Tibial artery (tissue), 4 donors: ENCODE measurements around the gene ZNF558.

Source experiments
- DNase-seq, 2 donors: peaks; one replicate each; pipeline ENCODE4 v3.0.0-alpha.2; 2019
- H3K27ac ChIP-seq, 2 donors: fragments of 200-600 bp; sonication (generic) in 1 of 2; 1 replicate in 1 of 2; 2 replicates in 1 of 2; pipeline ENCODE4 v1.5.1; 2018 to 2019; ENCODE audit warnings: mild to moderate bottlenecking in 1 of 2
- H3K27me3 ChIP-seq, 2 donors: fragments of 200-600 bp; sonication (generic) in 1 of 2; one replicate each; pipeline versions ENCODE4 v1.5.1 to v1.6.0; 2016 to 2019
- H3K36me3 ChIP-seq, 3 donors: fragments of 200-600 bp; sonication (generic) in 2 of 3; one replicate each; pipeline ENCODE4 v1.5.1; 2016 to 2019; ENCODE audit warnings: mild to moderate bottlenecking in 2 of 3
- H3K4me1 ChIP-seq, 4 donors: fragments of 200-600 bp; sonication (generic) in 2 of 4; 1 replicate in 3 of 4; 2 replicates in 1 of 4; pipeline ENCODE4 v1.5.1; 2016 to 2019
- H3K4me3 ChIP-seq, 2 donors: fragments of 200-600 bp; sonication (generic) in 1 of 2; 1 replicate in 1 of 2; 2 replicates in 1 of 2; pipeline ENCODE4 v1.5.1; 2018 to 2019; ENCODE audit warnings: mild to moderate bottlenecking in 2 of 2
- H3K9me3 ChIP-seq, 3 donors: fragments of 200-600 bp; sonication (generic) in 1 of 3; one replicate each; pipeline ENCODE4 v1.5.1; 2016 to 2019
- CTCF ChIP-seq, 2 experiments: fragments of 200-600 bp in 1 of 2; fragments of 450-650 bp in 1 of 2; IDR thresholded peaks; one replicate each; pipeline ENCODE4 v1.5.1; 2017 to 2019; ENCODE audit warnings: antibody characterized with exemption in 2 of 2, mild to moderate bottlenecking in 1 of 2, moderate library complexity in 1 of 2
- intact Hi-C: fragments of 100-400 bp; cut with DNase I; formaldehyde crosslinking; loops from one replicate; pipeline ENCODE4 v1.15.0; 2023; ENCODE audit warnings: low total_unique reads

Gene ZNF558

GRCh38 chr19:8835446-8835845 lies 3.3 kb upstream of the ZNF558 start:
- no peak for DNase-seq
- H3K36me3 ChIP-seq, result peaks cover 0 to 5% (median under 1%) of the 10 kb centered on the region in 3 donors
- intact Hi-C loops, result no loop called here
- H3K27me3 ChIP-seq, result no peaks in the 10 kb centered on the region
- H3K4me3 ChIP-seq, result no peak overlapping the region
- no peak for TF ChIP-seq CTCF (IDR thresholded peaks at IDR 0.05)
- peaks cover 0 to 11% (median 7%) of the 10 kb centered on the region in 4 donors for H3K4me1 ChIP-seq
- no peak overlapping the region for H3K27ac ChIP-seq
- no peaks in the 10 kb centered on the region for H3K9me3 ChIP-seq

GRCh38 chr19:8831832-8832131 lies 322 bp downstream of the ZNF558 start:
- TF ChIP-seq CTCF (IDR thresholded peaks at IDR 0.05), result no peak
- Histone ChIP-seq H3K27ac (peak overlapping the region; percentile 86 to 96), H3K4me1 (peaks cover 0 to 11% (median 7%) of the 10 kb centered on the region in 4 donors), H3K9me3 (no peaks in the 10 kb centered on the region), H3K4me3 (peak overlapping the region; percentile 61 to 90), H3K36me3 (peaks cover 4 to 38% (median 35%) of the 10 kb centered on the region in 3 donors), H3K27me3 (no peaks in the 10 kb centered on the region)
- no peak for DNase-seq
- intact Hi-C loops, result no loop called here

- peak overlapping the region; percentile 61 to 90 for H3K4me3 ChIP-seq
- H3K27ac ChIP-seq, result peak overlapping the region; percentile 86 to 96
- intact Hi-C loops, result no loop called here
Measured at GRCh38 chr19:8831373-8831772, 731 bp downstream of the ZNF558 start.

GRCh38 chr19:8827277-8827676 lies 4.8 kb downstream of the ZNF558 start:
- Histone ChIP-seq H3K27me3 (no peaks in the 10 kb centered on the region), H3K4me3 (no peak overlapping the region), H3K4me1 (peaks cover 0 to 11% (median 7%) of the 10 kb centered on the region in 4 donors), H3K36me3 (peaks cover 46 to 81% (median 77%) of the 10 kb centered on the region in 3 donors), H3K27ac (no peak overlapping the region), H3K9me3 (peaks cover 0 to 7% (median 5%) of the 10 kb centered on the region in 3 donors)
- intact Hi-C loops, result no loop called here
- no peak for DNase-seq
- TF ChIP-seq CTCF (IDR thresholded peaks at IDR 0.05), result no peak

More at GRCh38 chr19:8831373-8831772, 731 bp downstream of the ZNF558 start:
- TF ChIP-seq CTCF (IDR thresholded peaks at IDR 0.05), result no peak
- peaks cover 8 to 43% (median 39%) of the 10 kb centered on the region in 3 donors for H3K36me3 ChIP-seq
- no peak for DNase-seq
- H3K4me1 ChIP-seq, result peaks cover 0 to 11% (median 7%) of the 10 kb centered on the region in 4 donors
- no peaks in the 10 kb centered on the region for H3K27me3 ChIP-seq
- H3K9me3 ChIP-seq, result no peaks in the 10 kb centered on the region

GRCh38 chr19:8826371-8826770 lies 5.7 kb downstream of the ZNF558 start:
- intact Hi-C loops, result no loop called here
- no peak overlapping the region for H3K4me3 ChIP-seq
- H3K27ac ChIP-seq, result no peak overlapping the region
- H3K4me1 ChIP-seq, result peaks cover 0 to 6% (median 4%) of the 10 kb centered on the region in 4 donors
- no peak for TF ChIP-seq CTCF (IDR thresholded peaks at IDR 0.05)
- H3K27me3 ChIP-seq, result no peaks in the 10 kb centered on the region
- no peak for DNase-seq
- H3K36me3 ChIP-seq, result peaks cover 55 to 91% (median 86%) of the 10 kb centered on the region in 3 donors
- H3K9me3 ChIP-seq, result peaks cover 0 to 9% (median 5%) of the 10 kb centered on the region in 3 donors

GRCh38 chr19:8821748-8822241 lies 10.3 kb downstream of the ZNF558 start:
- no peak for TF ChIP-seq CTCF (IDR thresholded peaks at IDR 0.05)
- Histone ChIP-seq H3K4me3 (no peak overlapping the region), H3K27ac (no peak overlapping the region), H3K36me3 (peaks cover 97 to 98% (median 97%) of the 10 kb centered on the region in 3 donors), H3K4me1 (no peaks in the 10 kb centered on the region), H3K9me3 (peaks cover 7 to 55% (median 39%) of the 10 kb centered on the region in 3 donors), H3K27me3 (no peaks in the 10 kb centered on the region)
- intact Hi-C loops, result no loop called here
- no peak for DNase-seq
